ENCODE measurements around the gene AEN.

The AEN gene

DNA sequence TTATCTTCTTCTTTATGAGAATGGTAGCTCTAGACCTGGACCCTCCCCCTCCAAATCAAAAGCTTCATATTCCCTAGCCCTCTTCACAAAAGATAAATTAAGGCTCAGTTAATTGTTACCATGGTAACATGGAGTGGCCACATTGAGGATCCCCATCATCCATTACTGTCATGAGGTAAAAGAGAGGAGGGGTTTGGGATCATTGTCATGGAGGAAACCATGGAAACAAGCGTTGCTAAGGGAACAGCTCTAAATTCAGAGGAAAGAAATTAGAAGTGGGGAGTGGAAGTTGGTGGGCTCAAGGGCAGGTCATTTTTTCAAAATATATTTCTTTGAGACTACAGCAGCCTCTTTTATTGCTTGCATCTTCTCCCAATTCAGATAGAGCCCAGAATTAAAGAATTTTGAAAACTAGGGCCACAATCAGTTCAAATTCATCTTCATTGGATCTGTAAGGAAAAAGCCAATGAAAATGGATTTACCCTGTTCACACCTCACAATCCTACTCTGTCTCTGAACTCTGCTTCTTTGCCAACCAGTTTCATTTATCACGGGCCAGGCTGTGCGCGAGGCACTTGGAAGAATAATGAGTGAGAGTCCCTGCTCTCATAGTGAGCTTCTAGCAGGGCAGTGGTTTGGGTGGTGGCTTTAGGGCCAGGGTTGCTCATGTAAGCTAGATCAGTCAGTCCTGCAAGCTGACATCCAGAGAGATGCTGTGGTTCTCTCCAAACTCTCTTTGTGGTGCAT is 11.6 kb upstream of the AEN start:
- H3K4me3 ChIP-seq (ENCODE audit: low read depth, low read length): no peak overlapping the region
- TF ChIP-seq, protein P1, sequence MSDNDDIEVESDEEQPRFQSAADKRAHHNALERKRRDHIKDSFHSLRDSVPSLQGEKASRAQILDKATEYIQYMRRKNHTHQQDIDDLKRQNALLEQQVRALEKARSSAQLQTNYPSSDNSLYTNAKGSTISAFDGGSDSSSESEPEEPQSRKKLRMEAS (IDR thresholded peaks at IDR 0.05; ENCODE audit: low read depth, low read length): no peak
- TF ChIP-seq POLR2A (IDR thresholded peaks at IDR 0.05; ENCODE audit: extremely low read depth, insufficient read length) (no peak), MYC (IDR thresholded peaks at IDR 0.05; ENCODE audit: low read depth, low read length) (no peak)
- TF ChIP-seq, protein P2, sequence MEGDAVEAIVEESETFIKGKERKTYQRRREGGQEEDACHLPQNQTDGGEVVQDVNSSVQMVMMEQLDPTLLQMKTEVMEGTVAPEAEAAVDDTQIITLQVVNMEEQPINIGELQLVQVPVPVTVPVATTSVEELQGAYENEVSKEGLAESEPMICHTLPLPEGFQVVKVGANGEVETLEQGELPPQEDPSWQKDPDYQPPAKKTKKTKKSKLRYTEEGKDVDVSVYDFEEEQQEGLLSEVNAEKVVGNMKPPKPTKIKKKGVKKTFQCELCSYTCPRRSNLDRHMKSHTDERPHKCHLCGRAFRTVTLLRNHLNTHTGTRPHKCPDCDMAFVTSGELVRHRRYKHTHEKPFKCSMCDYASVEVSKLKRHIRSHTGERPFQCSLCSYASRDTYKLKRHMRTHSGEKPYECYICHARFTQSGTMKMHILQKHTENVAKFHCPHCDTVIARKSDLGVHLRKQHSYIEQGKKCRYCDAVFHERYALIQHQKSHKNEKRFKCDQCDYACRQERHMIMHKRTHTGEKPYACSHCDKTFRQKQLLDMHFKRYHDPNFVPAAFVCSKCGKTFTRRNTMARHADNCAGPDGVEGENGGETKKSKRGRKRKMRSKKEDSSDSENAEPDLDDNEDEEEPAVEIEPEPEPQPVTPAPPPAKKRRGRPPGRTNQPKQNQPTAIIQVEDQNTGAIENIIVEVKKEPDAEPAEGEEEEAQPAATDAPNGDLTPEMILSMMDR (IDR thresholded peaks at IDR 0.05; ENCODE audit: low read depth, low read length): no peak
- DNase-seq (ENCODE audit: low read depth): no peak

DNA sequence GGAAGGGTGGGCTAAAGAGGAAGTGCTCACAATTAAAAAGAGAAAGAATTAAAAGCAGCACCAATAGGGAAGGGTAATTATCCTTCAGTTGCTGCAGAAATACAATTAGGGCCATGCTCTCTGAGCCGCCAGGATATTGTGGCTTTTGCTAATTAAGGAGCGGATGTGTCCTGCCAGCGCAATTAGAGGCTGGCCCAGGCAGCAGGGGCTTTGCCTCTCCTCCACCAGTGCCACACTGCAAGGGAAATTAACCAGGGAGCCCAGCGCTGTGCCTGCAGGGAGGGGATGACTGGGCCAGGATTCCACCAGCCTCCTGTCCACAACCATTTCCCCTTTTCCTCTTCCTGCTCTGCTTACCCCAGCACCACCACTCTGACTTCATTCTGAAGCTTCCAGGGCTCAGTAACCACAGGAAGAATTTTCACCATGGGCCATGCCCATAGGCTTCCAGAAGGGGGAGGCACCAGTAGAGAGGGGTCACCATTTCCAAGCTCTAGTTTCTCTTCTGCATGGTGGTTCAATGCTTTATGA is 10.4 kb upstream of the AEN start:
- H3K4me3 ChIP-seq (ENCODE audit: low read depth, low read length): no peak overlapping the region
- DNase-seq (ENCODE audit: low read depth): peak; percentile 84
- TF ChIP-seq POLR2A (IDR thresholded peaks at IDR 0.05; ENCODE audit: extremely low read depth, insufficient read length) (no peak), MYC (IDR thresholded peaks at IDR 0.05; ENCODE audit: low read depth, low read length) (peak; percentile 66)
- TF ChIP-seq, protein P2 (IDR thresholded peaks at IDR 0.05; ENCODE audit: low read depth, low read length): peak; percentile 36
- TF ChIP-seq, protein P1 (IDR thresholded peaks at IDR 0.05; ENCODE audit: low read depth, low read length): 0 out of 2 replicates have a peak, but pooled peaks have one; percentile 28

- H3K4me3 ChIP-seq (ENCODE audit: low read depth, low read length): no peak overlapping the region
- TF ChIP-seq, protein P2 (IDR thresholded peaks at IDR 0.05; ENCODE audit: low read depth, low read length): no peak
- TF ChIP-seq MYC (IDR thresholded peaks at IDR 0.05; ENCODE audit: low read depth, low read length) (no peak), POLR2A (IDR thresholded peaks at IDR 0.05; ENCODE audit: extremely low read depth, insufficient read length) (no peak)
- TF ChIP-seq, protein P1 (IDR thresholded peaks at IDR 0.05; ENCODE audit: low read depth, low read length): no peak
- no peak for DNase-seq (ENCODE audit: low read depth)
Measured at GRCh38 chr15:88612186-88612796, 8.8 kb upstream of the AEN start.

DNA sequence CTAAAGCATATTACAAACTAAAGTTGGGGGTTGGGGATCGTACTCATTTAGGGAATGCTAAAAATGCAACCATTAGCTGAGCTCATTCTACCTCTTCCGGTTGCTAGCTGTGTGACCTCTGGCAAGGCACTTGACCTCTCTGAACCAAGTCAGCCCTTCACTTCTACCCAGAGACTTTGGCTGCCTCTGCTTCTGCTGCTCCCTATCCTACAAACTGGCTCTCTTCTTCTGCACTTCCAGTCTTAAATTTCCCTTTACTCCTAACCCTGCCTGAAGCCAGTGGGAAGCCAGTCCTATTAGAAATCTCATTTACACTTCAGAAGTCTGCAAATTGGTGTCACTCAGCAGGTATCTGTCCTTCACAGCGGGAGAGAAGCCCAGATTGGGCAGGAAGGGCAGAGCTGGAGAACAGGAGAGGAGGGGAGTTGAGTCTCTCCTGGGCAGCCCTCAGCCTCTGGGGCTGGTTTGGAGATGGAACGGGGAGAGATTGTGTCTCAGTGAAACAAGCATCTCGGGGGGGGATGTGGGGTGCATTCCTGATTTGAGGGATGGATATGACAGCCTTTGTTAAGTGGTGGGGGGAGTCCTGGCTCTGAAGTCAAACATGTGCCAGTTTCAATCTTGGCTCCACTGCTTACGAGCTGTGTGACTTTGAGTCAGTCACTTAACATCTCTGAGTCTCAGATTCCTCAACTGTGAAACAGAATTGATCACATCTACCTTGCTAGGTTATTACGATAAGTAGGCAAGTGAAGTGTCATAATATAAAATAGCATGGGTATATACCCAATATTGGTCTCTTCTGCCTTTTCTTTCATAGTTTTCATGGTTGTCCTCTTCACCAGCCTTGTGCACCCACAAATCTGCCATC is 7.8 kb upstream of the AEN start:
- TF ChIP-seq POLR2A (IDR thresholded peaks at IDR 0.05; ENCODE audit: extremely low read depth, insufficient read length) (no peak), MYC (IDR thresholded peaks at IDR 0.05; ENCODE audit: low read depth, low read length) (no peak)
- TF ChIP-seq, protein P1 (IDR thresholded peaks at IDR 0.05; ENCODE audit: low read depth, low read length): no peak
- TF ChIP-seq, protein P2 (IDR thresholded peaks at IDR 0.05; ENCODE audit: low read depth, low read length): no peak
- DNase-seq (ENCODE audit: low read depth): no peak
- no peak overlapping the region for H3K4me3 ChIP-seq (ENCODE audit: low read depth, low read length)

GRCh38 chr15:88615303-88616107 is 5.6 kb upstream of the AEN start:
- no peak overlapping the region for H3K4me3 ChIP-seq (ENCODE audit: low read depth, low read length)
- no peak for DNase-seq (ENCODE audit: low read depth)
- TF ChIP-seq, protein P1 (IDR thresholded peaks at IDR 0.05; ENCODE audit: low read depth, low read length): no peak
- TF ChIP-seq MYC (IDR thresholded peaks at IDR 0.05; ENCODE audit: low read depth, low read length) (no peak), POLR2A (IDR thresholded peaks at IDR 0.05; ENCODE audit: extremely low read depth, insufficient read length) (no peak)
- TF ChIP-seq, protein P2 (IDR thresholded peaks at IDR 0.05; ENCODE audit: low read depth, low read length): no peak
